OCI-LY7 (cell line): ENCODE data around the gene SLX4IP. TPM values are rescaled to one million over a fixed set of nuclear protein-coding genes. Genes with fewer than 3 reads are reported as not detected.
A peak's percentile ranks its signal among the peaks of the same experiment; 100 is the strongest.

ENCODE experiments used
- Bru-seq: library from RNA; stranded (reverse); fragments of 400-500 nt; gene quantifications from one replicate; lab custom pipeline; 2021; lab: Mats Ljungman, UMichigan
- BruChase-seq, 2 experiments: library from RNA; stranded (reverse); fragments of 400-500 nt; gene quantifications; one replicate each; lab custom pipeline; 2021; lab: Mats Ljungman, UMichigan
- BruUV-seq: library from RNA; stranded (reverse); fragments of 400-500 nt; replicated peaks from 2 replicates; lab custom pipeline; 2021; lab: Mats Ljungman, UMichigan
- CTCF ChIA-PET: fragments of 300-600 bp; sonication (Branson Sonifier 250); formaldehyde crosslinking; loops from one replicate; lab custom pipeline; 2022; ENCODE audit warnings: antibody characterized with exemption; ENCODE audit not compliant: unreplicated experiment; lab: Charles Lee
- POLR2A ChIA-PET: fragments of 300-600 bp; sonication (Branson Sonifier 250); formaldehyde crosslinking; loops from one replicate; lab custom pipeline; 2022; ENCODE audit warnings: antibody characterized with exemption; lab: Charles Lee
- DNase-seq: peaks from one replicate; pipeline ENCODE4 v3.0.0-alpha.2; 2015; ENCODE audit warnings: low spot score
- H2AFZ ChIP-seq: fragments of 200-600 bp; sonication (generic), shearing (Covaris generic); 2 replicates; pipeline ENCODE4 v1.6.1; 2014; ENCODE audit warnings: mild to moderate bottlenecking, antibody characterized with exemption, low read length, moderate library complexity
- H3K27ac ChIP-seq: fragments of 200-600 bp; sonication (generic); 2 replicates; pipeline ENCODE4 v1.5.1; 2014; ENCODE audit warnings: mixed run types, low read depth, mild to moderate bottlenecking, moderate library complexity, low read length, inconsistent platforms; ENCODE audit not compliant: poor library complexity, severe bottlenecking
- H3K36me3 ChIP-seq: fragments of 200-600 bp; sonication (generic); 2 replicates; pipeline ENCODE4 v1.6.1; 2014; ENCODE audit warnings: mild to moderate bottlenecking, antibody characterized with exemption, low read length, moderate library complexity, mixed read lengths; ENCODE audit not compliant: insufficient read depth
- H3K4me1 ChIP-seq: fragments of 200-600 bp; sonication (generic); 2 replicates; pipeline ENCODE4 v1.5.1; 2014; ENCODE audit warnings: mild to moderate bottlenecking, low read length; ENCODE audit not compliant: insufficient read depth, poor library complexity, severe bottlenecking
- H3K4me2 ChIP-seq: fragments of 200-600 bp; sonication (generic); 2 replicates; pipeline ENCODE4 v1.6.1; 2014; ENCODE audit warnings: mild to moderate bottlenecking, low read length
- H3K4me3 ChIP-seq: fragments of 200-600 bp; sonication (generic); 2 replicates; pipeline ENCODE4 v1.5.1; 2014; ENCODE audit warnings: mild to moderate bottlenecking, low read depth, low read length; ENCODE audit not compliant: poor library complexity, severe bottlenecking
- H3K79me2 ChIP-seq: fragments of 200-600 bp; sonication (generic); 2 replicates; pipeline ENCODE4 v1.6.1; 2016; ENCODE audit warnings: low read depth, mild to moderate bottlenecking, low read length, moderate library complexity, mixed read lengths; ENCODE audit not compliant: insufficient read depth
- H3K9me2 ChIP-seq: fragments of 200-600 bp; sonication (generic); 2 replicates; pipeline ENCODE4 v1.6.1; 2016; ENCODE audit warnings: mild to moderate bottlenecking, low read length, mixed read lengths; ENCODE audit not compliant: insufficient read depth
- H3K9me3 ChIP-seq: fragments of 200-600 bp; sonication (generic); 2 replicates; pipeline ENCODE4 v1.6.1; 2014; ENCODE audit warnings: mild to moderate bottlenecking, mixed run types, low read length, mixed read lengths
- H4K20me1 ChIP-seq: fragments of 200-600 bp; sonication (generic); 2 replicates; pipeline ENCODE4 v1.6.1; 2014; ENCODE audit warnings: mild to moderate bottlenecking, antibody characterized with exemption, low read length, moderate library complexity, mixed read lengths; ENCODE audit not compliant: insufficient read depth
- CTCF ChIP-seq: fragments of 200-600 bp; sonication (generic); conservative IDR thresholded peaks from 2 replicates; pipeline ENCODE4 v1.5.1; 2014; ENCODE audit warnings: mild to moderate bottlenecking, antibody characterized with exemption, low read length, moderate library complexity, mixed read lengths
- EZH2phosphoT487 ChIP-seq: fragments of 200-600 bp; sonication (generic); IDR thresholded peaks from 2 replicates; pipeline ENCODE4 v1.6.1; 2018; ENCODE audit warnings: low read depth, borderline replicate concordance, mild to moderate bottlenecking, mixed run types, antibody characterized with exemption, low read length, moderate library complexity, mixed read lengths
- intact Hi-C: fragments of 100-400 bp; cut with micrococcal nuclease; formaldehyde crosslinking; loops from one replicate; pipeline ENCODE4 v1.10.0; 2022; ENCODE audit not compliant: unreplicated experiment
- long read RNA-seq: library from polyadenylated mRNA; stranded (forward); transcript quantifications from one replicate; pipeline ENCODE4 v2.0.0, GENCODE V29; 2022
- total RNA-seq, 2 experiments: library from RNA; depleted of rRNA in 1 of 2; stranded (reverse); fragments of >200 nt in 1 of 2; shearing (Covaris generic) in 1 of 2; gene quantifications; 2 replicates each; pipeline ENCODE4 v1.2.3, GENCODE V29; 2014 to 2022

SLX4IP gene
- total RNA-seq (2014; rRNA removed; shearing (Covaris generic)) (3.4 and 4.1 TPM in 2 replicates), total RNA-seq (2022) (8.7 and 9.2 TPM in 2 replicates), Bru-seq, nascent RNA (percentile 75 among the genes with signal in this experiment), BruChase-seq, experiment 1, labeled RNA remaining after a 6-hour chase (percentile 67 among the genes with signal in this experiment), BruChase-seq, experiment 2, labeled RNA remaining after a 2-hour chase (percentile 70 among the genes with signal in this experiment)
- long read RNA-seq, partial matches to known transcripts, result 3 of 9 reads
- long read RNA-seq, other reads (novel, unspliced or antisense), result 6 of 9 reads

- Histone ChIP-seq H3K4me1 (peaks cover 40% of the 10 kb centered on the region), H3K9me3 (no peaks in the 10 kb centered on the region), H3K4me3 (peak within 1 kb of the TSS; percentile 94), H3K9me2 (no peaks in the 10 kb centered on the region), H2AFZ (peak within 1 kb of the TSS; percentile 99), H3K27ac (peak within 1 kb of the TSS; percentile 81), H3K36me3 (peaks cover 9% of the 10 kb centered on the region), H3K4me2 (peak within 1 kb of the TSS; percentile 89), H4K20me1 (no peaks in the 10 kb centered on the region), H3K79me2 (peaks cover 42% of the 10 kb centered on the region)
- intact Hi-C loops, result loop anchor here (2.0 to 10.0 kb wide), 2 partner anchors 240 to 400 kb away; partner anchors contain the start of gene ANKEF1
- ChIA-PET CTCF (interaction anchor here (1.0 kb wide), 1 partner anchor 9 kb away, joined by 3 read pairs; no protein-coding TSS in a partner anchor), POLR2A (interaction anchor here (0.6 to 2.5 kb wide), 8 partner anchors 10 to 852 kb away, joined by 3 to 11 read pairs (median 4); no protein-coding TSS in a partner anchor)
- DNase-seq, result peak; percentile 97
- TF ChIP-seq EZH2phosphoT487 (no peak), CTCF (no peak)
- BruUV-seq, result TSS peak; percentile 81
Measured at GRCh38 chr20:10434832-10435812, at the start of gene SLX4IP. SLX4IP (plus strand) TSS chr20:10435305; CDS start chr20:10458205, 22,900 bp downstream.

GRCh38 chr20:10385850-10386544, 49.1 kb upstream of the SLX4IP start:
- no peak overlapping the region for H2AFZ ChIP-seq
- no peaks in the 10 kb centered on the region for H3K4me1 ChIP-seq
- no peak overlapping the region for H3K4me2 ChIP-seq
- no peaks in the 10 kb centered on the region for H3K9me2 ChIP-seq
- no peak overlapping the region for H3K4me3 ChIP-seq
- TF ChIP-seq CTCF (no peak), EZH2phosphoT487 (no peak)
- no TSS peak for BruUV-seq
- POLR2A ChIA-PET, result interaction anchor here (0.7 kb wide), 1 partner anchor 234 kb away, joined by 6 read pairs; no protein-coding TSS in a partner anchor
- H3K9me3 ChIP-seq, result no peaks in the 10 kb centered on the region
- intact Hi-C loops, result no loop called here
- DNase-seq, result no peak
- CTCF ChIA-PET, result no interaction called here
- H4K20me1 ChIP-seq, result no peaks in the 10 kb centered on the region
- no peak overlapping the region for H3K27ac ChIP-seq
- no peaks in the 10 kb centered on the region for H3K36me3 ChIP-seq
- no peaks in the 10 kb centered on the region for H3K79me2 ChIP-seq
